K562 (cell line): ENCODE data around the gene BRINP2. TPM values are rescaled to one million over a fixed set of nuclear protein-coding genes. Genes with fewer than 3 reads are reported as not detected.

Experiments used
- polyA plus RNA-seq, 8 experiments: library from polyadenylated mRNA; depleted of rRNA in 4 of 8; stranded (reverse) in 5 of 8; unstranded in 3 of 8; fragments of >200 nt; fragmentation: Nextera tagmentation in 2 of 8; fragmentation: Illumina TruSeq in 1 of 8; extraction: Ambion mirVana in 2 of 8; extraction: Trizol in 1 of 8; gene quantifications; 2 replicates each; pipeline versions ENCODE4 v1.2.1 to v1.2.3, GENCODE V29; 2011 to 2014; ENCODE audit warnings: inconsistent platforms in 1 of 8, missing spikeins in 1 of 8
- total RNA-seq, 7 experiments: library from RNA; depleted of rRNA in 6 of 7; stranded (reverse); fragments of >200 nt in 6 of 7; fragmentation: Illumina TruSeq in 2 of 7; extraction: Trizol in 2 of 7; gene quantifications; 2 replicates each; pipeline versions ENCODE4 v1.2.1 to v1.2.3, GENCODE V29; 2011 to 2021; ENCODE audit warnings: low replicate concordance in 1 of 7

The BRINP2 gene
- total and polyA plus RNA-seq, 9 of the 15 experiments (the other 6 are each of a cell fraction or from before 2014, with no cell fraction given) = not detected

Other genes starting within 250 kb of the BRINP2 start
- 0.05 and 0.33 TPM in 2 replicates for gene ASTN1, start 6.2 kb upstream of the BRINP2 start, total RNA-seq (2014; rRNA removed)
- 0.18 and 0.22 TPM in 2 replicates for gene ASTN1, start 6.2 kb upstream of the BRINP2 start, total RNA-seq (2014; rRNA removed; fragmentation: Illumina TruSeq; extraction: Trizol)
- gene ASTN1, start 6.2 kb upstream of the BRINP2 start, total RNA-seq (2015; rRNA removed; fragmentation: Illumina TruSeq; extraction: Trizol) = 0.15 and 0.18 TPM in 2 replicates
- gene ASTN1, start 6.2 kb upstream of the BRINP2 start, total RNA-seq (2021) = 0.11 and 0.22 TPM in 2 replicates
- gene ASTN1, start 6.2 kb upstream of the BRINP2 start, polyA plus RNA-seq (2011; rRNA removed) = 0.01 and 0.08 TPM in 2 replicates
- gene ASTN1, start 6.2 kb upstream of the BRINP2 start, polyA plus RNA-seq (2014; fragmentation: Illumina TruSeq; extraction: Trizol) = 0.14 and 0.16 TPM in 2 replicates
- gene ASTN1, start 6.2 kb upstream of the BRINP2 start, polyA plus RNA-seq (2014; fragmentation: Nextera tagmentation; extraction: Ambion mirVana) = under 1 TPM; 0.15 to 0.22 TPM
- gene ASTN1, start 6.2 kb upstream of the BRINP2 start, polyA plus RNA-seq (2014; rRNA removed) = 0.20 TPM in 2 replicates